Raji (cell line): ENCODE measurements around the gene IQGAP3.

Experiments used
- POLR2A ChIP-seq: IDR thresholded peaks from 2 replicates; pipeline ENCODE4 v1.6.1; 2011; ENCODE audit warnings: low read depth, low read length, control low read depth; ENCODE audit not compliant: insufficient read depth

IQGAP3 gene

GRCh38 chr1:156493154-156493631 lies 79.2 kb downstream of the IQGAP3 start:
- TF ChIP-seq POLR2A = no peak

- peak; percentile 59 for TF ChIP-seq POLR2A
Measured at GRCh38 chr1:156492591-156493080, 79.7 kb downstream of the IQGAP3 start.

- no peak; the same call in 1 of the 2 replicates for TF ChIP-seq POLR2A
Measured at GRCh38 chr1:156492013-156492590, 80.3 kb downstream of the IQGAP3 start.

GRCh38 chr1:156491151-156491949 lies 81.0 kb downstream of the IQGAP3 start:
- TF ChIP-seq POLR2A = peak; percentile 76

- TF ChIP-seq POLR2A = no peak
Measured at GRCh38 chr1:156490401-156491032, 81.8 kb downstream of the IQGAP3 start.

- no peak for TF ChIP-seq POLR2A
Measured at GRCh38 chr1:156489935-156490293, 82.5 kb downstream of the IQGAP3 start.

- 0 out of 2 replicates have a peak, but pooled peaks have one; percentile 17 for TF ChIP-seq POLR2A
Measured at GRCh38 chr1:156489166-156489934, 83.0 kb downstream of the IQGAP3 start.

GRCh38 chr1:156488566-156489165 lies 83.7 kb downstream of the IQGAP3 start:
- no peak for TF ChIP-seq POLR2A

- TF ChIP-seq POLR2A = no peak
Measured at GRCh38 chr1:156487862-156488261, 84.5 kb downstream of the IQGAP3 start.

- no peak for TF ChIP-seq POLR2A
Measured at GRCh38 chr1:156486421-156487344, 85.7 kb downstream of the IQGAP3 start.

- no peak for TF ChIP-seq POLR2A
Measured at GRCh38 chr1:156485984-156486383, 86.4 kb downstream of the IQGAP3 start.

- TF ChIP-seq POLR2A = no peak
Measured at GRCh38 chr1:156484480-156485058, 87.8 kb downstream of the IQGAP3 start.

- TF ChIP-seq POLR2A = no peak
Measured at GRCh38 chr1:156483397-156483796, 89.0 kb downstream of the IQGAP3 start.

GRCh38 chr1:156482276-156482675 lies 90.1 kb downstream of the IQGAP3 start:
- TF ChIP-seq POLR2A = no peak

- 0 out of 2 replicates have a peak, but pooled peaks have one; percentile 20 for TF ChIP-seq POLR2A
Measured at GRCh38 chr1:156481527-156481926, 90.8 kb downstream of the IQGAP3 start.
